WTC11 (cell line): Measurements from ENCODE around the gene GORAB.

ENCODE experiments used
- CBFB ChIP-seq: sonication (generic); formaldehyde crosslinking; IDR thresholded peaks from 2 replicates; pipeline ENCODE4 v1.8.1; 2022; ENCODE audit warnings: mild to moderate bottlenecking, low read depth, missing genetic modification reagents
- CREB1 ChIP-seq: sonication (generic); formaldehyde crosslinking; IDR thresholded peaks from 2 replicates; pipeline ENCODE4 v1.8.0; 2023; ENCODE audit warnings: mild to moderate bottlenecking, missing genetic modification reagents
- IRF1 ChIP-seq: sonication (generic); formaldehyde crosslinking; IDR thresholded peaks from 2 replicates; pipeline ENCODE4 v1.8.0; 2023; ENCODE audit warnings: missing genetic modification reagents
- ZNF317 ChIP-seq: sonication (generic); formaldehyde crosslinking; IDR thresholded peaks from 2 replicates; pipeline ENCODE4 v1.8.1; 2023; ENCODE audit warnings: low read depth, mild to moderate bottlenecking, moderate library complexity, missing genetic modification reagents, borderline replicate concordance
- TF ChIP-seq, protein P1 (sequence below): fragments of 200-600 bp; IDR thresholded peaks from 2 replicates; pipeline ENCODE4 v1.8.0; 2022; ENCODE audit warnings: antibody characterized with exemption

DNA sequence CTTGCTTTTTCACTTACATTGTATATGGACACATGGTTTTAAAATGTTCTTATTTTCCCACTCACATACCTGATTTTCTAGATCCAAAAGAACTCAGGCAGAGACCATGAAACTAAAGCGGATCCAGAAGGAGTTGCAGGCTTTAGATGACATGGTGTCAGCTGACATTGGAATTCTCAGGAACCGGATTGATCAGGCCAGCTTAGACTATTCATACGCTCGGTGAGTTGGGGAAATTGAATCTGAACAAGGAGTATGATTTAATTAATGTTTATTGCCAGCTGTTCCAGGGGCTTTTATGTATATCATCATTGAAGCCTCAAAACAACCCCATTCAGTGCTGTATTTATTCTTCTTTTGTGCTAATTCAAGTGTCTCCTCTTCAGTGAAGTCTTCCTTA lies 12.7 kb downstream of the GORAB start:
- TF ChIP-seq IRF1 (CRISPR knock-in tag): no peak
- TF ChIP-seq, protein P1, sequence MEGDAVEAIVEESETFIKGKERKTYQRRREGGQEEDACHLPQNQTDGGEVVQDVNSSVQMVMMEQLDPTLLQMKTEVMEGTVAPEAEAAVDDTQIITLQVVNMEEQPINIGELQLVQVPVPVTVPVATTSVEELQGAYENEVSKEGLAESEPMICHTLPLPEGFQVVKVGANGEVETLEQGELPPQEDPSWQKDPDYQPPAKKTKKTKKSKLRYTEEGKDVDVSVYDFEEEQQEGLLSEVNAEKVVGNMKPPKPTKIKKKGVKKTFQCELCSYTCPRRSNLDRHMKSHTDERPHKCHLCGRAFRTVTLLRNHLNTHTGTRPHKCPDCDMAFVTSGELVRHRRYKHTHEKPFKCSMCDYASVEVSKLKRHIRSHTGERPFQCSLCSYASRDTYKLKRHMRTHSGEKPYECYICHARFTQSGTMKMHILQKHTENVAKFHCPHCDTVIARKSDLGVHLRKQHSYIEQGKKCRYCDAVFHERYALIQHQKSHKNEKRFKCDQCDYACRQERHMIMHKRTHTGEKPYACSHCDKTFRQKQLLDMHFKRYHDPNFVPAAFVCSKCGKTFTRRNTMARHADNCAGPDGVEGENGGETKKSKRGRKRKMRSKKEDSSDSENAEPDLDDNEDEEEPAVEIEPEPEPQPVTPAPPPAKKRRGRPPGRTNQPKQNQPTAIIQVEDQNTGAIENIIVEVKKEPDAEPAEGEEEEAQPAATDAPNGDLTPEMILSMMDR: no peak
- no peak for TF ChIP-seq ZNF317 (CRISPR knock-in tag)
- no peak for TF ChIP-seq CBFB (CRISPR knock-in tag)
- no peak for TF ChIP-seq CREB1 (CRISPR knock-in tag)
